Activated T-cell treated with anti-CD3 and anti-CD28 coated beads for 4 hours (primary cell): ENCODE results near the gene FOXB1.

Experiments
- DNase-seq: peaks from one replicate; pipeline ENCODE4 v3.0.0-alpha.2; 2020

FOXB1 gene

DNA sequence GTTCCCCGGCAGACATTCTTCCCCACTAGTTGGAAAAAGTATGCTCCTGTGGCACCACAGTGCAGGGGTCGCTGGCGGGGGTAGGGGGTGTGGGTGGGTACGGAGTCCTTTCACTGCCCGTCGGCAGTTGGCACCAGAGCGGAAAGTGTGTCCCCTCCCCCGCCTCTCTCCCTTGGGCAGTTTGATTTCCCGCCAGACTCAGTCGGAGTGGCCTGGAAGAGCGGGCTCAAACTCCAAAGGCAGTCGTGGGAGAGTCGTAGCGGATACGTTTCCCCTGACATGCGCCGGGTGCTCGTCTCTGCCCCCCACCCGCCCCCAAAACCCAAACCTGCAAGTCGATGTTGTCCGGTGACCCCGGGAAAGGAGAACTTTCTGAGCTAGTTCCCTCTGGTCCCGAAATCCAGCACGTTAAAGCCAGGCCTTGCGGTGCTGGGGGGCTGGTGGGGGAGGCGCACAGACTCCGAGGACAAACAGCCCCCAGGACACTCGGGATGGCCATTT is 4.4 kb upstream of the FOXB1 start:
- no peak for DNase-seq

DNA sequence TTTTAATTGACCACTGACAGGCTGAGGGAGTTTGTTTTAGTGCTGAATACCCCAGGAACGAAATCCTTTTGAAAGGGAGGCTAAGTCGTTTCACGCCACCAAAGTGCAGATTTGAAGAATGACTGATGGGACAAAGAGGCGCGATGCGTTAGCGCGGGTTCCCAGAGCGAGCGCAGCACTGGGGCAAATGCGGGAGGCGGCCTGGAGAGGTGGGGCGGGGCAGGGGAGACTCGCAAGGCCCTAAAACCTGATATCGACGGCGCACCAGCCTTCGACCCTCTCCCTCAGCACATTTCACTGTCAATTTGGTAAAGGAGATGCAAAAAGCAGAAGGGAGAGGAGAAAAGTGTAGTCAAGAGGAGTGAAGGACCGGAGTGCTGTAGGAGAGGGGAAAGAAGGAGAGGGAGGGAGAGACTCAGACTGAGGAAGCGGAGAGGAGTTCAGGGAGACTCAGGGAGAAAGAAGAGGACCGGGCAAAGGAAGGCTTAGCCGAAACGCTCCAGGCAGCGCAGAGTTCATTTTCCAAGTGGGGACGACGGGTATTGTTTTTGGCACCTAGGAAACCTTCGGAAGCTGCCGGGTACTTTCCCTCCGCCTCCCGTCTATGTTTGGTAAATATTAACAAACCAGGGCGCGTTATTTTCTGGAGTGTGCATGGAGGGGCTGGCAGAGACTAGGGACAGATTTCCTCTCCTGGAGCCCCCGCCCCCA is 3.8 kb upstream of the FOXB1 start:
- DNase-seq = no peak

DNA sequence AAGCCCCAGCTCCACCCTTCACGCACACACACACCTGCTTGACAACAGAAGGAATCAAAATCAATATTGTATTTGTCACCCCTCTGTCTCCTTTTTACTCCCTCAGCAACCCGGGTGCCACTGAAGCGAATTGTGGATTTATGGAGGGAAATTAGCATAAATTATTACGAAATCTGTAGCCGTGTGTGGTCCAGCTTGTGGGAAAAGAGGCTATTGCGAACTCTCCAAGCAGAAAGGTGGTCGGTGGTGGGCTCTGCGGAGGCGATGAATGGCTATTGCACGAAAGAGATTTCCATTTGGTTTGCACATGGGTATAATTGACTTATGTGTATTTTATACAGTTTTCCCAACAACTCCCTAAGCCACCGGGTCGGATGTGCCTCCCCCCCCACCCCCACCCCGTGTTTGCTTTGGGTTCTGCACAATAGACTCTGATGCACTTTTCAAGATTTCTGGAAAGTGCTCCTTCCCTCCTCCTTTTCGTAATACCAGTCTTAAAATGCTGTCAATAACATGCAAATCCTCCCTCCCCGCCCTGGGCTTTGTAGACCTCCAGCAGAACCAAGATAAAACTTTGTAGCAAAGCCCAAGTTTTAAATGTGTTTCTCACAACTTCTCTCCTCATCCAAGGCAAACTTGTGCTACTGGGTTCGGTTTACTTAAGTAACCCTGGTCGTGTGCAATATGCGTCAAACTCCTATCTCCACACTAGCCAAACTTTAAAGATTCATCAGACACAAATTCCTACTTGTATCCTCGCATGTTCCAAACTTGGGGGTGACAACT is 3.1 kb upstream of the FOXB1 start:
- DNase-seq = no peak

DNA sequence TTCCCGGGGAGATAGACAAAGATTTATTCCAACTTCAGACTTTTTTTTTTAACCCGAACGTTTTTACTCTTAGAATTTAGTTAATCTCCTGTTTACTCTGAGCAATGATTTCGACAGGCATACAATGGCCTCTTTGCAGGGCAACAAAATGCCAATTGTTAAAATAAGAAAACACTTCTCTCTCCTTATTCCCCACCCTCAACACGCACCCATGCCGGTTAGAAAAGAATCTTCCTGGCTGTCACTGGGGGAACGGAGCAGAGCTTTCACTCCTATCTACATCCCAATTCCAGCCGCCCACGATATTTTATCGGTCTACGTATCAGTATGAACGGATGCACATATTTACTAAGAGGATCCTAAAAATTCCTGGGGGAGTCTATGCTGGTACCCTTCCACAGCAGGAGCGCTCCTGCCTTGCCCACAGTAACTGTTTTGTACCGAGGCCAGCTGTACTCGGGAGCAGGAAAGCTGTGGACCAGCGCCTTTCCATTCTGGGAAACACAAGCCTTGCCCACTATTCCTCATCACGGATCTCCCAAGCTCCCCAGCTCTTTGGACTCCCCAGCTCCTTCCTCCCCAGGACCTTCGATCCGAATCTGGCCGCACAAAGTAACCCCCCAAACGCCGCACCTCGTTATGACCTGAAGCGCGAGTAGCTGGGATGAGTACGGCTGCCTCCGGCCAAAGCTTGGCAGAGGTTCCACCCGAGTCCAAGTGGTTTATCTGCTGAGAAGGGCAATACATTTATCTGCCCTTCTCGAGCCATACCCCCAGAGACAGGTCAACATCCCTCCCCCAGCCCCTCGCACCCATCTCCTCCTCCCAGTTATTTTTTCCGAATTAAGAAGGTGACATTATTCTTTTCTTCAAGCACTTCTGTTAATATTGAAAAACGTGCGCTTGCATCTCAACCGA is 2.2 kb upstream of the FOXB1 start:
- DNase-seq = no peak

DNA sequence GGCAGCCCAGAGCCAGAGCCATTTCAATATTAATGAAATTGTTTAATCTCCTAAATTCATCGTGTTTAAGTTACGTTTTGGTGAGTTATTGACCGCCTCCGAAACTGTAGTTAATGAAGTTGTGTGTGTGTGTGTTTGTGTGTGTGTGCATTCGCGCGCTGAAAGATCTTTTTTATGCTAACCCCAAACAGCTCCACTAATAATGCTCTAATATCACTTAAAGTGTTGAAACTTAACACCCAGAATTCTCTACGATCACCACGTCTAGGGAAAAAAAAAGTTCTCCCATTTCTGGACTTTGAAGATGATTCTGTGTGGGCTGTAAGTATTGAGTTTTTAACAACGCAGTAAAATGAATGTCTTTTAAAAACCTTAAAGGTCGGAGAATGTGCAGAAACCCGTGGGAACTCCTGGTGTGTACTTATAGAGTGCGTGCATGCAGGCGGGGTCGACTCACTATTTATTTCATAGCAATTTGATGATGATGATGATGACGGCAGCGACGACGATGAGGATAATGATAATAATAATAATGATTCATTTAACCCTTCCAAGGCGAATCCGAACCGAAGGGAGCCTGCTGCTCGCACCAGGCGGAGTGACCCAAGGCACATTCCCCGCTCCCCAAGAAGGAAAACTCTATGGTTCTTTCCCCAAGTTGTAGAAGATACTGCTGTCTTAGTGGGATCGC is 1.4 kb upstream of the FOXB1 start:
- DNase-seq = no peak

DNA sequence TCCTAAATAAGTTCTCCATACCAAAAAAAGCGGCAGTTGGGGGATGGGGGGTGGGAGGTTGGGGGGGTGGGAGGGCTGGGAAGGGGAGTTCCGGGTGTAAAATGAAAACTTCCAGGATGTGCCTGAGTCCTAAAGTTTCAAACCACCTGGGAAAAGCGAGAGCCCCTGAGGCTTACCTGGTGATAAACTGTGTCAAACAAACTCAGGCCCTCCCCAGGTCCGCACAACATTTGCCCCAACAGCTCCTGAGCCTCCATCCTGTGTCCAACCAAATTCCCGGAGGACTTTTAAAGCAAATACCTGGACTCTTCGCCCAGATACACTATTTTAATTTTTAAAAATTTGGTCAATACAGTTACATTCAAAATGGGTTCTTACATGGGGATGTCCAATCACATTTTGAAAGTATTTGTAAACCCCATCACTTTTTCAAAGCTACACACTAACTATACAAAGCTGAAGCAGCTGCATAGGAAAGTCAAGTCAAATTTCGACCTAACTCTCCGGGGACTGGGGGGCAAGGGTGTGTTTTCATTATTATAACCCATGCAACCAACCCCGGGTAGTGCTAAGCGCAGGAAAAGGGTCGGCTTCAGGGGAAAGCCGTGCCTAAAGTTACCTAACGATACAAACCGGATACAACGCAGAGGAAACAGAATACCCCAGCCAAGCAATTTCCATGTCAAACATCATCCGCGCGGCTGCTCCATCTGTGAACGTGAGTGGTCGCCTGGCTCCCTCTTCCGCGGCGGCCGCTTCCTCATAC is 685 bp upstream of the FOXB1 start:
- no peak for DNase-seq

DNA sequence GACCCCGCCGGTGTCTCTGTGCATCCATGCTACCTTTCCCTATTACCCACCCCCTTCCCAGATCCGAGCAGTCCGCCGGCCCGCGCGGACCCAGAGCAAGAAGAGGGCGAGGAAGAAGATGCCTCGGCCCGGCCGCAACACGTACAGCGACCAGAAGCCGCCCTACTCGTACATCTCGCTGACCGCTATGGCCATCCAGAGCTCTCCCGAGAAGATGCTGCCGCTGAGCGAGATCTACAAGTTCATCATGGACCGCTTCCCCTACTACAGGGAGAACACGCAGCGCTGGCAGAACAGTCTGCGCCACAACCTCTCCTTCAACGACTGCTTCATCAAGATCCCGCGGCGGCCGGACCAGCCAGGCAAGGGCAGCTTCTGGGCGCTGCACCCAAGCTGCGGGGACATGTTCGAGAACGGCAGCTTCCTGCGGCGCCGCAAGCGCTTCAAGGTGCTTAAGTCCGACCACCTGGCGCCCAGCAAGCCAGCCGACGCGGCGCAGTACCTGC is 788 bp downstream of the FOXB1 start:
- DNase-seq = no peak

DNA sequence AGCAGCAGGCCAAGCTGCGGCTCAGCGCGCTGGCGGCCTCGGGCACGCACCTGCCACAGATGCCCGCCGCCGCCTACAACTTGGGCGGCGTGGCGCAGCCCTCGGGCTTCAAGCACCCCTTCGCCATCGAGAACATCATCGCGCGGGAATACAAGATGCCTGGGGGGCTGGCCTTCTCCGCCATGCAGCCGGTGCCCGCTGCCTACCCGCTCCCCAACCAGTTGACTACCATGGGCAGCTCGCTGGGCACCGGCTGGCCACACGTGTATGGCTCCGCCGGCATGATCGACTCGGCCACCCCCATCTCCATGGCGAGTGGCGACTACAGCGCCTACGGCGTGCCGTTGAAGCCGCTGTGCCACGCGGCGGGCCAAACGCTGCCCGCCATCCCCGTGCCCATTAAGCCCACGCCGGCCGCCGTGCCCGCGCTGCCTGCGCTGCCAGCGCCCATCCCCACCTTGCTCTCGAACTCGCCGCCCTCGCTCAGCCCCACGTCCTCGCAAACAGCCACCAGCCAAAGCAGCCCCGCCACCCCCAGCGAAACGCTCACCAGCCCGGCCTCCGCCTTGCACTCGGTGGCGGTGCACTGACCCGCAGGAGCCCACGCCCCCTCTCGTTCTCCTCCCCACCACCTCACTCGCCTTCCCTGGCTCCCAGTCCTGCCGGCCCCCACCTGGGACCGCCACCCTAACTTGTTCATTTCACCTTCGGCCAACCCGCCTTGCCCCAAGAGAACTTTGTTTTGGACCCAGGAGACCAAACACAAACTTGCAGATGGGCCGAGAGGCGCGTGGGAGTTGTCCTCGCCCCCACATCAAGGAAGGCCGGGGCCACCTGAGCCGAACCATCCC is 1.5 kb downstream of the FOXB1 start:
- DNase-seq = no peak

DNA sequence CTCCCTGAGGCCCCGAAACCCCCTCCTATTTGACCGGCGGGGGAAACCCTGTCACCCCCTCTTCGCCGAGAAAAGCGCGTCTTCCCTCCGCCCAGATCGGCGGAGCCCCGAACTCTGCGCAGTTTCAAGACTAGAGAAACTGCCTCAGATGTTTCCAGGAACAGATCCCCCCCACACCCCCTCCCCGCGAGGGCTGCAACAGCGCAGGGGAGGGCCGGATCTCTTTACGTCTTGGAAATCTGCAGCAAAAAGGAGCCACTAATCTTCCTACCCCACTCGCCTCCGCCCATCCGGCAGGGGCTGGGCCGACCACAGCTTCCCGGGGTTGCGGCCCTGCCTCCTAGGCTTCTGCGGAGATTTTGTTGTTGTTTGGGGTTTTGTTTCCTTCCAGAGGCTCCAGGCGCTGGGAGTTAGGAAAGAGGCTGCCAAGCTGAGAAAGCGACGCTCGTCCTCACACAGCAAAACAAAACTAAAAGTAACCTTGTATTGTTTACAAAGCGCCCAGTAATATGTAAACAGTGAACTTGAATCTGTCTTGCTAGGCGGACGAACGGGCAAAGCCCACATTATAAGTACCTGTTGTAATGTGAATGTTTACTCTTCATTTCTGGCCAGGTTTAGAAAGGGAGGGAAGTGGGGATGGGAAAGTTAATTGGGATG is 2.2 kb downstream of the FOXB1 start:
- peak; percentile 50 for DNase-seq

DNA sequence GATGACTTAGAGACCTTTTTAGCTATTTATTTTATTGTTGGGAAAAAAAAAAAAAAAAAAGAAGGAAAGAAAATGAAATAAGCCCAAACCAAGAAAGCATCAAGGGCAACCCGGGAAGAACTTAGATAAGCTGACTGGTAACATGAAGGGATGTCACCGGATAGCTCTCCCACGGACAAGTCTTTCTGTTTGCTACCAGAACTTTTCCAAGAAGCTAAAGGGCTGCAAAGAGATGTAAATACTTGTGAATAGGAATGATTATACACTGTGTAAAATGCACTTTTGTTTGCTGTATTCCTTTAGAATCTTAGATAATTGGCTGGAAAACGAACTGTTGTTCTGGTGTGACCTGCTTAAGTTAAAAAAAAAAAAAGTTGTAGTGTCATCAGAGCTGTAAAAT is 2.8 kb downstream of the FOXB1 start:
- no peak for DNase-seq

DNA sequence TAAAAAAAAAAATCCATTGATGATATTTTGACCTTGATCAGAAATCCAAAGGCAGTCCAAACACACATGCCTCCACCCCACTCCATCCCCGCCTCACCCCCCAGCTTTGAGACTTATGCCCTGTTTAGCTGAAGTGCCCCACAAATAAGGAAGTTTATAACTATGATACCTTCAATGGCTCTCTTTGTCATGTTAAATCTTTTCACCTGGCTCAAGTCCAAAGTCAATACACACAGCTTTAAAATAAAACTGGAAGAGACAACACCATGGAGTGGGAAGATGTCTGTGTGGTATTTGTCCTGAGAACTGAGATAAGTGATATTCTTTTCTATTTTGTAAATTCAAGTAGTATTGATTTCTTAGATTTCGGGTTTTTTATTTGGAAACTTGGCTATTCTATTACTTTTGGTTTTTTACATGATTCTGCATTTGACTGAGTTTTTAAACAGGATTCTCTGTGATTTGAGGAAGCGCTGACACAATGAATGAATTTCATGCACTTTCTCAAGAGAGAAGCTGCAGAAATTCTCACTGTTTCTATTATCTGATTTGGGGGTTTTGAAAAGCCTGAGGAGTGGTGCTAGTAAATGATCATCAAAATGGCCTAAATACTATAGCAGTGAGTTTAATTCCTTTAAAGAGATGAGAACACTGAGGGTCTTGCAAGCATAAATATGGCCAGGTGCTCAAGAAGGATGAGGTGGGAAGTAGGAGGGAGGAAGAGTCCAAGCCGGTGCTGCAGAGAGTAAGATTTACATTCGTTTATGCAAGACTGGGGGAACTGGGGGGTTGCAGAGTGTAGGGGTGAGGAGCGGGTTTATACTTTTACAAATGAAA is 5.2 kb downstream of the FOXB1 start:
- no peak for DNase-seq

DNA sequence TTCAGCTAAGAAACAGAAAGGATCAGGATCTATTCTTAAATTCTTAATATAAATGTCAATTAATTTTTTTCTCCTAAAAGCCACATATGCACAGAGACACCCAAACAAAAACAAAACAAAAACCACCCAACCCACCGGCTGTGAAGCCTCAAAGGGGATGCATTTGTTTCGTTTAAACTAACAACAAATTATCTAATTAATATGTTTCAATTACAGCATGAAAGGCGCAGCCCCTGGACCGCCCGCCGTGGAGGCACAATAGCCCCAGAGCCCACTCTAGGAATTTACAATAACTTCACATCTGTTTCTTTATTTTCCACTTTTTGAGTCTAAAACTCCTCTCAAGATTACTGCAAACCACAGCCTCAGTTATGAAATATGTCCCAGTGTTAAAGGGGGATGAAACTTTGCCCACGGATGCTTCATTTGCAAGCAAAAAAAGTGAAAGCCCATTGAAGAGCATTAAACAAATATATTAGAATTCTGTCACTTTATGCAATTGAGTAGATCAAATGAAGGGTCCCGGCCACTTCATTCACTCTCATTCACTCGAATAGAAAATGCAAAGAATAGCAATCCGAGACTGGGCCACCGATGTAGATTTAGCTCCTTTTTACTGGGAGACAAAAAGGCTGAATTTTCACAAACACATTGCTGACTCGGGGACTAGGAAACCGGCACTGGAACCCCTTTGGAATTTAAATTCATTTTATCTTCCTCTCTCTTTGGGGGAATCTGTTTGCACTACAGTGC is 6.0 kb downstream of the FOXB1 start:
- no peak for DNase-seq

DNA sequence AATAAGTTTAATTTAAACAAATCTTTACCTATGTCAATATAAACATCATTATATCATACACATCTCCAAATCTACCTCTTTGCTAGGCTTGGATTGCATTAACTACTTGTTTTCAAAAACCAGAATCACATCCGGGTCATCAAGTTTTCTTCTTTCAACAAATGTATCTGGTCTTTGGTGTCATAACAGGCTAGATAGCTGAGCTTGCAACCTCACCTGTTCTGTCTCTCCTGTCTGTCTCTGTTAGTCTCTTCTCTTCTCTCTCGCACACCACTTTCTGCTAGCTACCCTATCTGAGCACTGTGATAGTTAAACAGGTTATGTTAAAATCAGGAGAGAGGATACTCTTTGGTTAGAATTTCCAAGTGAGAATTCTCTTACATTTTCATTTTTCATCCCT is 6.7 kb downstream of the FOXB1 start:
- DNase-seq = no peak

DNA sequence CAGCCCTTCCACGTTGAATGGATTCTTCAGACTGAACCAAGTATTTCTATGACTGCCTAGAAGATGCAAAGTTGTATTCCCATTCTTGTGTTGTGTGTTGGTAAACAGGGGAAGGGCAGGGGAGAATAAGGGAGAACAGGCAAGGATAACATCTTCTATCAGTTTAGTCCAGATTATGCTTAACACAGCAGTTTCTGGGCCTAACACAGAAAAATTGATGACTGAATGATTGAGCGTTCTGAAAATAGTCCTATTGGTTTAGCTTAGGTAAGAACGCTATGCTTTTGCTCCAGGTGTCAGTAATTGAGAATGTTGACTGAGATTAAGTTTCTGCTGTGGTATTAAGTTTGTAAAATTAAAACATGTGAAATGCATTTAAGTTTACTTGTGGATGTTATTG is 8.6 kb downstream of the FOXB1 start:
- no peak for DNase-seq

DNA sequence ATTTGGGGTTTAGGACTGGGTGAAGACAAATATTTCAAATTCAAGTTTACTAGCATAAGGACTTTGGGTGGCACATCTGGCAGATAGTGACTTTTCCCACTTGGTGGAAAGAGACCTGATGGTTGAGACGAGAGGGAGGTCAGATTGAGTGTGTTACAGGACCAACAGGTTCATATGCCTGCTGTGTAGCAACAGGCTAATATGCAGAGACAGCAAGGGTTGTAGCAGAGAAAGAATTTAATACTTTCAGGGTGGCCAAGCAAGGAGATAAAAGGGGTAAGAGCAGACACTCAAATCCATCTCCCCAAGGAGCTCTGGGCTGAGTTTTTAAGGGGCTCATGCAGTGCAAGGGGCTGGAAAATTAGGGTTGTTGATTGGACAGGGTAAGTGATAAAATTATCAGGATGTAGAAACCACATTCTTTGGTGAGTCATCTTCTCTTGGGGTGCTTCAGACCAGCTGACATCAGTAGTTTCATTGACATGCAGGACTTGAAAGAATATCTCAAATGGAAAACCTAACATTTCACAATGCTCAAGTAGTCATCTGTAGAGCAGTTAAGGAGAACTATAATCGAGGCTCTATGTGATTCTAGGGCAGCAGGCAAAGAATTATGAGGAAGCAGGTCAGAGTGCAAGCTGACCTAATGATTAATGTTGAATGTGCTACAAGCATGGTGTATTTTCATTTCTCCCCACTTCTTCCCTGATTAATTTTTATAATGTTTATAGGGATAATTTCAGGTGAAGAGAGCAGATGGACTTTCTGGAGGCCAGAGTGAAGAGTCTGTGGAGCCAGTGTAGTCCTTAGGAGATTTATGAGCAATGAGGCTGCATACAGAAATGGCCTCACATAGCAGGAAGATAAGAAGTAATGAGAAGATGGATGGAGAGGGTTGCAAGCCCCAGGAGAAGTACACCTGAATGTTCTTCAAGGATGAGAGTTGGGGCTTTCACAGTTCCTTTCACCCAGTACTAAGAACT is 13.7 kb downstream of the FOXB1 start:
- DNase-seq = no peak

DNA sequence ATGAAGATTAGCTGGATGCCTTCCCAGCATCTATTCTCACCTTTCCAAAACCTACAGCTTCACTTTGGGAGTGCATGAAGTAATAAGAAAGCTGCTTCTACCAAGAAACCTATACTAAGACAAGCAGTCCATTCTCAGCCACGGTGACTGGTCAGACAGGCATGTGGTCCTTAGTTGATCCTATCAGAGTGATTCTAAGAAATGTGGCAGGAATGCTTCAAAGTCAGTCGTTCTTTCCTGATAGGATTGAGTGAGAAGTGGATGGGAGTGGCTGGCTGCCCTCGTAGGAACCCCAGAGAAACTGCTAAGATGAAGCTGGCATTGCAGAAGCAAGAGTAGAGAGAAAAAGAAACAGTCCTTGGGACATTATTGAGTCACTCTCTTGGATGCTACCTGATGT is 16.6 kb downstream of the FOXB1 start:
- DNase-seq = no peak
